OCI-LY7 (cell line): Measurements from ENCODE around the gene RPP25L. TPM values are rescaled to one million over a fixed set of nuclear protein-coding genes. Genes with fewer than 3 reads are reported as not detected.

ENCODE experiments used
- BruUV-seq: library from RNA; stranded (reverse); fragments of 400-500 nt; replicated peaks from 2 replicates; lab custom pipeline; 2021; lab: Mats Ljungman, UMichigan
- CTCF ChIA-PET: fragments of 300-600 bp; sonication (Branson Sonifier 250); formaldehyde crosslinking; loops from one replicate; lab custom pipeline; 2022; ENCODE audit warnings: antibody characterized with exemption; ENCODE audit not compliant: unreplicated experiment; lab: Charles Lee
- POLR2A ChIA-PET: fragments of 300-600 bp; sonication (Branson Sonifier 250); formaldehyde crosslinking; loops from one replicate; lab custom pipeline; 2022; ENCODE audit warnings: antibody characterized with exemption; lab: Charles Lee
- DNase-seq: peaks from one replicate; pipeline ENCODE4 v3.0.0-alpha.2; 2015; ENCODE audit warnings: low spot score
- H2AFZ ChIP-seq: fragments of 200-600 bp; sonication (generic), shearing (Covaris generic); 2 replicates; pipeline ENCODE4 v1.6.1; 2014; ENCODE audit warnings: mild to moderate bottlenecking, antibody characterized with exemption, low read length, moderate library complexity
- H3K27ac ChIP-seq: fragments of 200-600 bp; sonication (generic); 2 replicates; pipeline ENCODE4 v1.5.1; 2014; ENCODE audit warnings: mixed run types, low read depth, mild to moderate bottlenecking, moderate library complexity, low read length, inconsistent platforms; ENCODE audit not compliant: poor library complexity, severe bottlenecking
- H3K36me3 ChIP-seq: fragments of 200-600 bp; sonication (generic); 2 replicates; pipeline ENCODE4 v1.6.1; 2014; ENCODE audit warnings: mild to moderate bottlenecking, antibody characterized with exemption, low read length, moderate library complexity, mixed read lengths; ENCODE audit not compliant: insufficient read depth
- H3K4me1 ChIP-seq: fragments of 200-600 bp; sonication (generic); 2 replicates; pipeline ENCODE4 v1.5.1; 2014; ENCODE audit warnings: mild to moderate bottlenecking, low read length; ENCODE audit not compliant: insufficient read depth, poor library complexity, severe bottlenecking
- H3K4me2 ChIP-seq: fragments of 200-600 bp; sonication (generic); 2 replicates; pipeline ENCODE4 v1.6.1; 2014; ENCODE audit warnings: mild to moderate bottlenecking, low read length
- H3K4me3 ChIP-seq: fragments of 200-600 bp; sonication (generic); 2 replicates; pipeline ENCODE4 v1.5.1; 2014; ENCODE audit warnings: mild to moderate bottlenecking, low read depth, low read length; ENCODE audit not compliant: poor library complexity, severe bottlenecking
- H3K79me2 ChIP-seq: fragments of 200-600 bp; sonication (generic); 2 replicates; pipeline ENCODE4 v1.6.1; 2016; ENCODE audit warnings: low read depth, mild to moderate bottlenecking, low read length, moderate library complexity, mixed read lengths; ENCODE audit not compliant: insufficient read depth
- H3K9me2 ChIP-seq: fragments of 200-600 bp; sonication (generic); 2 replicates; pipeline ENCODE4 v1.6.1; 2016; ENCODE audit warnings: mild to moderate bottlenecking, low read length, mixed read lengths; ENCODE audit not compliant: insufficient read depth
- H3K9me3 ChIP-seq: fragments of 200-600 bp; sonication (generic); 2 replicates; pipeline ENCODE4 v1.6.1; 2014; ENCODE audit warnings: mild to moderate bottlenecking, mixed run types, low read length, mixed read lengths
- H4K20me1 ChIP-seq: fragments of 200-600 bp; sonication (generic); 2 replicates; pipeline ENCODE4 v1.6.1; 2014; ENCODE audit warnings: mild to moderate bottlenecking, antibody characterized with exemption, low read length, moderate library complexity, mixed read lengths; ENCODE audit not compliant: insufficient read depth
- EZH2phosphoT487 ChIP-seq: fragments of 200-600 bp; sonication (generic); IDR thresholded peaks from 2 replicates; pipeline ENCODE4 v1.6.1; 2018; ENCODE audit warnings: low read depth, borderline replicate concordance, mild to moderate bottlenecking, mixed run types, antibody characterized with exemption, low read length, moderate library complexity, mixed read lengths
- intact Hi-C: fragments of 100-400 bp; cut with micrococcal nuclease; formaldehyde crosslinking; loops from one replicate; pipeline ENCODE4 v1.10.0; 2022; ENCODE audit not compliant: unreplicated experiment
- total RNA-seq, 2 experiments: library from RNA; depleted of rRNA in 1 of 2; stranded (reverse); fragments of >200 nt in 1 of 2; shearing (Covaris generic) in 1 of 2; gene quantifications; 2 replicates each; pipeline ENCODE4 v1.2.3, GENCODE V29; 2014 to 2022
- TF ChIP-seq, protein P1 (sequence below): fragments of 200-600 bp; sonication (generic); conservative IDR thresholded peaks from 2 replicates; pipeline ENCODE4 v1.5.1; 2014; ENCODE audit warnings: mild to moderate bottlenecking, antibody characterized with exemption, low read length, moderate library complexity, mixed read lengths

RPP25L gene
- total RNA-seq, 2 experiments from 2014 or later = 33.7 to 40.3 TPM

DNA sequence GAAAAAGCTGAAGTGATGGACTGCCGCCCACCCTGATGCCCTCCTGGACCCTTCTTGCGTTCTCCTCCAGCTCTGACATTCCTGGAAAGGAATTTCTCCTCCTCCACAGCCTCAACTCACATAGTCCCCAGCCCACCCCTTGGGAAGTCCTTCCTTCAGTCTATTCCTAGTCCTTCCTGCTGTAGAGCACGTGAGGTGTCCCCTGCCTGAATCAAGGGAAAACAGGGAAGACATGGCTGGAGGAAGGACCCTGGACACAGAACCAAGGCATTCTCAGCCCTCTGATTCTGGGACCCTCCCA, 13.2 kb upstream of the RPP25L start:
- H3K36me3 ChIP-seq = no peaks in the 10 kb centered on the region
- TF ChIP-seq, protein P1, sequence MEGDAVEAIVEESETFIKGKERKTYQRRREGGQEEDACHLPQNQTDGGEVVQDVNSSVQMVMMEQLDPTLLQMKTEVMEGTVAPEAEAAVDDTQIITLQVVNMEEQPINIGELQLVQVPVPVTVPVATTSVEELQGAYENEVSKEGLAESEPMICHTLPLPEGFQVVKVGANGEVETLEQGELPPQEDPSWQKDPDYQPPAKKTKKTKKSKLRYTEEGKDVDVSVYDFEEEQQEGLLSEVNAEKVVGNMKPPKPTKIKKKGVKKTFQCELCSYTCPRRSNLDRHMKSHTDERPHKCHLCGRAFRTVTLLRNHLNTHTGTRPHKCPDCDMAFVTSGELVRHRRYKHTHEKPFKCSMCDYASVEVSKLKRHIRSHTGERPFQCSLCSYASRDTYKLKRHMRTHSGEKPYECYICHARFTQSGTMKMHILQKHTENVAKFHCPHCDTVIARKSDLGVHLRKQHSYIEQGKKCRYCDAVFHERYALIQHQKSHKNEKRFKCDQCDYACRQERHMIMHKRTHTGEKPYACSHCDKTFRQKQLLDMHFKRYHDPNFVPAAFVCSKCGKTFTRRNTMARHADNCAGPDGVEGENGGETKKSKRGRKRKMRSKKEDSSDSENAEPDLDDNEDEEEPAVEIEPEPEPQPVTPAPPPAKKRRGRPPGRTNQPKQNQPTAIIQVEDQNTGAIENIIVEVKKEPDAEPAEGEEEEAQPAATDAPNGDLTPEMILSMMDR = no peak
- no peak for TF ChIP-seq EZH2phosphoT487
- no peak overlapping the region for H2AFZ ChIP-seq
- no peak overlapping the region for H3K4me2 ChIP-seq
- no peak overlapping the region for H3K27ac ChIP-seq
- no peaks in the 10 kb centered on the region for H3K9me3 ChIP-seq
- H3K9me2 ChIP-seq = no peaks in the 10 kb centered on the region
- CTCF ChIA-PET = no interaction called here
- POLR2A ChIA-PET = interaction anchor here (0.8 kb wide), 1 partner anchor 13 kb away, joined by 3 read pairs; no protein-coding TSS in a partner anchor
- no peak for DNase-seq
- no TSS peak for BruUV-seq
- H4K20me1 ChIP-seq = no peaks in the 10 kb centered on the region
- intact Hi-C loops = no loop called here
- no peaks in the 10 kb centered on the region for H3K79me2 ChIP-seq
- peaks cover 6% of the 10 kb centered on the region for H3K4me1 ChIP-seq
- no peak overlapping the region for H3K4me3 ChIP-seq

DNA sequence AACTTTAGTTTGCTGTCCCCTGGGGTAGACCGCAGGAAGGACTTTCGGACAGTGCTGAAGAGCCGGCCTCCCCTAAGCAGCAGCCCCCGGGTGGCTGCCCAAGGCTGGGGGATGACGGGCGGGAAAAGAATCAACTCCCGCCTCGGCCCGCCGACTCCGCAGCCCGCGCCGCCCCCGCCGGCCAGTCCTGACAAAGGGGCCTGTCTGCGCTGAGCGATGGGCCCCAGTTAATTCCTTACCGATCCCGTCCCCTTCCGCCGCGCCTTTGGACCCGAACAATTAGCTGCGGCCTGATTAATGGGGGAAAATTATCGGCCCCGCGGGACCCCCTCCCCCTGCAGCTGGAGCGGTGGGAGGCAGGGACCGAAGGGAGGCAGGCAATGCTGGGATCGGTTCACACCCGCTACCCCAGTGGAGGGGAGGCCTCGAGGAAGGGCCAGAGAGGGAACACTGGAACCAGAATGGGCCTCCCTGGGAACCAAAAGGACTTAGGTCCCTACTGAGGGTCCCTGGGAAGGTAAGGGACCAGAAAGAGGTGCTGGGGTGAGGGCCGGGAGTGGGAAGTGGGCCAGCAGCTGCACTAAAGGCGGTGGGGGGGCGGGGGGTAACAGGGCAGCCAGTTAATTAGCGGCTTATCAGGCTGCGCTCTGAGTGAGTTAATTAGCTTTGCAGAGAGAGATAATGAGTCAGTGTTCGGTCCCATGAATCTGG, 12.7 kb upstream of the RPP25L start:
- Histone ChIP-seq H4K20me1 (no peaks in the 10 kb centered on the region), H3K9me2 (no peaks in the 10 kb centered on the region), H2AFZ (no peak overlapping the region), H3K36me3 (no peaks in the 10 kb centered on the region), H3K4me2 (no peak overlapping the region), H3K79me2 (no peaks in the 10 kb centered on the region), H3K27ac (no peak overlapping the region), H3K4me1 (peaks cover 8% of the 10 kb centered on the region), H3K9me3 (no peaks in the 10 kb centered on the region), H3K4me3 (no peak overlapping the region)
- POLR2A ChIA-PET = interaction anchor here (0.8 kb wide), 1 partner anchor 14 kb away, joined by 3 read pairs; no protein-coding TSS in a partner anchor
- CTCF ChIA-PET = no interaction called here
- no TSS peak for BruUV-seq
- no peak for DNase-seq
- intact Hi-C loops = no loop called here
- TF ChIP-seq EZH2phosphoT487 = no peak
- TF ChIP-seq, protein P1 = no peak
